Vagina (tissue), 2 donors: ENCODE measurements around the gene HIGD2A. TPM values are rescaled to one million over a fixed set of nuclear protein-coding genes. Genes with fewer than 3 reads are reported as not detected.

Experiments
- DNase-seq, 2 donors: peaks; one replicate each; pipeline ENCODE4 v3.0.0-alpha.2; 2017; ENCODE audit errors: extremely low spot score in 2 of 2
- H3K27ac ChIP-seq: fragments of 200-600 bp; sonication (generic); one replicate; pipeline ENCODE4 v1.5.1; 2019
- H3K27me3 ChIP-seq: fragments of 200-600 bp; sonication (generic); one replicate; pipeline ENCODE4 v1.5.1; 2019
- H3K36me3 ChIP-seq, 2 donors: fragments of 200-600 bp; sonication (generic); one replicate each; pipeline ENCODE4 v1.5.1; 2017 to 2019
- H3K4me1 ChIP-seq: fragments of 200-600 bp; sonication (generic); one replicate; pipeline ENCODE4 v1.5.1; 2019
- H3K4me3 ChIP-seq, 2 donors: fragments of 200-600 bp; sonication (generic); 1 replicate in 1 of 2; 2 replicates in 1 of 2; pipeline ENCODE4 v1.5.1; 2016 to 2019
- H3K9me3 ChIP-seq: fragments of 200-600 bp; sonication (generic); one replicate; pipeline ENCODE4 v1.5.1; 2019
- CTCF ChIP-seq, 3 experiments: fragments of 450-650 bp in 2 of 3; fragments of 200-600 bp in 1 of 3; sonication (generic) in 1 of 3; IDR thresholded peaks; one replicate each; pipeline ENCODE4 v1.5.1; 2017 to 2019; ENCODE audit warnings: antibody characterized with exemption in 3 of 3, mild to moderate bottlenecking in 2 of 3, moderate library complexity in 2 of 3
- POLR2A ChIP-seq, 2 donors: fragments of 450-650 bp; IDR thresholded peaks; one replicate each; pipeline ENCODE4 v1.6.1; 2017; ENCODE audit warnings: antibody characterized with exemption in 2 of 2, mild to moderate bottlenecking in 2 of 2, moderate library complexity in 2 of 2
- POLR2AphosphoS5 ChIP-seq, 2 donors: sonication (generic); formaldehyde crosslinking; IDR thresholded peaks; one replicate each; pipeline ENCODE4 v1.9.0; 2017; ENCODE audit warnings: antibody characterized with exemption in 2 of 2, mild to moderate bottlenecking in 2 of 2, low read depth in 1 of 2; ENCODE audit not compliant: insufficient read depth in 1 of 2
- intact Hi-C: fragments of 100-400 bp; cut with DNase I; formaldehyde crosslinking; loops from one replicate; pipeline ENCODE4 v1.15.1; 2023
- total RNA-seq: library from RNA; depleted of rRNA; stranded (reverse); fragments of >200 nt; gene quantifications from one replicate; pipeline ENCODE4 v1.2.3, GENCODE V29; 2016

HIGD2A gene
- total RNA-seq, 1 donor from 2014 or later = 124 TPM

DNA sequence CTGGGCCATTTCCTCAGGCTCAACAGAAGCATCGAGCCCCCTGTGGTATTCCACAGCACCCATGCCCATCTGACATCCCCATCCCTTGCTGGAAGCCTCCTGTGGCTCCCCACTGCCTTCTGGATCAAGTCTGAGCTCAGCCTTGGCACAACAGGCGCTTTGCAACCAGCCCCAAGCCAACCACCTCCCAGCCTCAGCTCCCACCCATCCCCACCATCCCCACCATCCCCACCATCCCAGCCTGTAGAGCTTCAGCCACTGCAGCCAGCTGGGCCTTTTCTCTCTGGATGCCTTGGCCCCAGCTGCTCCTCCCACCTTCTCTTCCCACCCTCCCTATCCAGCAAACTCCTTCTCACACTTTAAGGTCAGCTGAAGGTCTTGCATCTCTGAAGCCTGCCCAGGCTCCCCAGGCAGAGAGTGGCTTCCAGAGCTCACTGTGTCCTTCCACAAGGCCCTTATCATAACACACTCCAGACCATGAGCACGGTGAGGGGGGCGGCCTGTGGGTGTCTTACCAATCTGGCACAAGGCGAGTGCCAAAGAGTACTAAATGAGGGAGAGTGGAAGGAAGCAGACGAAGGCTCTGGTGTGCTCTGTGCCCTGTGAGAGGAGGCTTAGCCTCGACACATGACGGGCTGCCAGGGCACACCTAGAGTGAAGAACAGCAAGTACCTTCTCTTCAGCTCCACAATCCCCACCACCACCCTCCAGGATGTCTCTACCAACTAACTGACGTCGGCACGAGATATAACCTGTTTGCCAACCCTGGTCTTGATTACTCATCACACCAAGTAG, 6.5 kb downstream of the HIGD2A start:
- DNase-seq = no peak
- intact Hi-C loops = no loop called here
- H3K4me1 ChIP-seq = no peaks in the 10 kb centered on the region
- peaks cover 0 to 67% of the 10 kb centered on the region in 2 donors for H3K36me3 ChIP-seq
- no peak overlapping the region for H3K4me3 ChIP-seq
- H3K27me3 ChIP-seq = no peaks in the 10 kb centered on the region
- no peak overlapping the region for H3K27ac ChIP-seq
- no peak for TF ChIP-seq POLR2A (IDR thresholded peaks at IDR 0.05)
- TF ChIP-seq POLR2AphosphoS5 (IDR thresholded peaks at IDR 0.05; ENCODE audit: insufficient read depth in 1 of 2, low read depth in 1 of 2) = no peak
- no peak for TF ChIP-seq CTCF (IDR thresholded peaks at IDR 0.05)
- H3K9me3 ChIP-seq = no peaks in the 10 kb centered on the region

DNA sequence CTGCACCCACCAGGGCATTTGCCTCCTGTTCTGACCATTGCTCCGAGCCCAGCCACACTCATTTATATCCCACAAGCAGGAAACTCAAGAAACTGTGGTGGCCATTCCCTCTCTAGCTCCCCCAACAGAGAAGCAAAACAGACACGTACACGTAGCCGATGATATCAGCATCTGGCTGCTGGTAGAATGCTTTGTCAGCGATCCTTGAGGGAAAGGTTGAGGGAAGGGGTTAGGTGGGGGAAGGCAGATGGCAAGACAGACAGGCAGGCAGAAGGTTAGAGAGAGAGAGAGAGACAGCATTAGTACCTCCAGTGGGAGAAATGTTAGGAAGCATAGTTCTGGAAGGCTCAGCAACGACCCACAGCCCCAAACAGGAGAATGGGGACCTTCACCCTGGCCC, 7.8 kb downstream of the HIGD2A start:
- no peaks in the 10 kb centered on the region for H3K27me3 ChIP-seq
- no peak for TF ChIP-seq POLR2AphosphoS5 (IDR thresholded peaks at IDR 0.05; ENCODE audit: insufficient read depth in 1 of 2, low read depth in 1 of 2)
- no peak for TF ChIP-seq POLR2A (IDR thresholded peaks at IDR 0.05)
- no peak for TF ChIP-seq CTCF (IDR thresholded peaks at IDR 0.05)
- H3K4me3 ChIP-seq = no peak overlapping the region
- no peak overlapping the region for H3K27ac ChIP-seq
- peaks cover 1% of the 10 kb centered on the region for H3K4me1 ChIP-seq
- intact Hi-C loops = no loop called here
- no peak for DNase-seq
- H3K36me3 ChIP-seq = peaks cover 0 to 55% of the 10 kb centered on the region in 2 donors
- H3K9me3 ChIP-seq = no peaks in the 10 kb centered on the region

DNA sequence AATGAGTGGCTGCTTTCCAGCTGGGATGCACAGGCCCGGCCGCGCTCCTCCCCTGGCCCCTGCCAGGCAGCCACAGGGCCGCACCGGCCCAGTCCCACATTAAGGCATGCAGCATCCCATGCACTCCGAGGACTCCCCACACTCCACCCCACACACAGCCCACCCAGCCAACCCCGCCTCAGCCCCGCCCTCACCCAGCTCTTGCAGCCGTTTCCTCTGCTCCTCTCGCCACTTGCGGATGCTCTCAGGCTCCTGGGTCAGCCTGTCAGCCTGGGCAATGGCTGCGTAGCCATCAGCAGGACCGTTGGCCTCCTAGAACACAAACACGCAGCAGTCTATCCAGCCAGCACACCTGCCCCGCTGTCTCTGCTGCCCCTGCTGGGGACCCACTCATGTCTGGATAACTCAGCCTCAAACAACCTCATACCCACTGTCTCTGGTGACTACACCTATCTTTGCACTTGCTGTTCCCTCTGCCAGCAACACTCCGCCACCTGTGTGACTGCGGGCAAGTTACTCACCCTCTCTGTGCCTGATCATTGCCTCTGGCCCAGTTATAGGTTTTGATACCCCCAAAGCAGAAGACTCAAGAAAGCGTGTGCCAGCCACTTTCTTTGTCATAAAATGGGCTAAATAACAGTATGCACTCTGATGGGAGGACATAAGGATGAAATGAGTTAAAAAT, 9.3 kb downstream of the HIGD2A start:
- Histone ChIP-seq H3K9me3 (no peaks in the 10 kb centered on the region), H3K4me1 (peaks cover 16% of the 10 kb centered on the region), H3K36me3 (peaks cover 0 to 44% of the 10 kb centered on the region in 2 donors), H3K27me3 (no peaks in the 10 kb centered on the region), H3K27ac (no peak overlapping the region), H3K4me3 (no peak overlapping the region)
- DNase-seq = no peak
- TF ChIP-seq POLR2A (IDR thresholded peaks at IDR 0.05) = no peak
- intact Hi-C loops = no loop called here

DNA sequence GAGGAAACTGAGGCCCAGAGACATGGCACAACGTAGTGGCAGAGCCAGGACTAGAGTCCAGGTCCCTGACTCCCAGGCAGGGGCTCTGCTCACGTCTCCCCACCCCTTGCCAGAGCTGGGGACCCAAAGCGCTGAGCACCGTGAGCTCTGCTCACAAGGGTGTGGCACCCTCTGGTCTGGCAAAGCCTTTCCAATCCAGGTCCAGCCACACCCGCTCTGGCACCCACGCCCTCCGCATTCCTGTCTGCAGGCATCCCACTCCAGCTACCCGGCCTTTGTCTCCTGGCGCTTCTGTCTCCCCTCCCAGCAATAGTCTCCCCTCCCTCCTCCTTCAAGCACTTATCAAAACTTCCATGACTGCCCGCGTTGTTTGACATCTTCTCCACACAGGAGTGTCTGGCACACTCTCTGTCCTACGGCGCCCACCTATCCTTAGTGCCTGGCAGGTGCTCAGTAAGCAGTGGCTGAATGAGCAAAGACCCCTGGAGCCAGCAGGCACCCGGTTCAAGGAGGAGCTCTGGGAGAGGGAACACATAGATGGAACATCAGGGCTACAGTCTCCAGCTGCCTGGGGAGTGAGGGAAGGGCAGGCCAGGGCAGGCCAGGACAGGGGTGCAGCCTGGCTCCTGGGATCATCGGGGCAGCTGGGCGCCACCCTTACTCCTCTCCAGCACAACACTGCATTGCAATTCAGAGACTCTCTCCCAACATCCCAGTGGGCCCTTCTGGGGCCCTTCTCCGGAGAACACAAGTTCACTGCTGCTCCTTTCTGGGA, 12.0 kb downstream of the HIGD2A start:
- peaks cover 0 to 37% of the 10 kb centered on the region in 2 donors for H3K36me3 ChIP-seq
- DNase-seq = no peak

More for the DNA sequence above, 12.0 kb downstream of the HIGD2A start:
- Histone ChIP-seq H3K4me3 (no peak overlapping the region), H3K27ac (no peak overlapping the region), H3K27me3 (no peaks in the 10 kb centered on the region), H3K4me1 (peaks cover 23% of the 10 kb centered on the region), H3K9me3 (no peaks in the 10 kb centered on the region)
- intact Hi-C loops = no loop called here
- TF ChIP-seq POLR2AphosphoS5 (IDR thresholded peaks at IDR 0.05; ENCODE audit: insufficient read depth in 1 of 2, low read depth in 1 of 2) (peak in 1 of 2 donors; percentile 18), CTCF (IDR thresholded peaks at IDR 0.05) (no peak), POLR2A (IDR thresholded peaks at IDR 0.05) (no peak)
